Eye (tissue), 1 donor: ENCODE results near the gene RPH3AL.
"Not testable (repeated sequence)": the region's sequence is repeated elsewhere in the genome, so short reads cannot be mapped to it uniquely, and the experiment has no call there.

Experiments
- DNase-seq: peaks from one replicate; pipeline ENCODE4 v3.0.0-alpha.2; 2015

Gene RPH3AL

DNA sequence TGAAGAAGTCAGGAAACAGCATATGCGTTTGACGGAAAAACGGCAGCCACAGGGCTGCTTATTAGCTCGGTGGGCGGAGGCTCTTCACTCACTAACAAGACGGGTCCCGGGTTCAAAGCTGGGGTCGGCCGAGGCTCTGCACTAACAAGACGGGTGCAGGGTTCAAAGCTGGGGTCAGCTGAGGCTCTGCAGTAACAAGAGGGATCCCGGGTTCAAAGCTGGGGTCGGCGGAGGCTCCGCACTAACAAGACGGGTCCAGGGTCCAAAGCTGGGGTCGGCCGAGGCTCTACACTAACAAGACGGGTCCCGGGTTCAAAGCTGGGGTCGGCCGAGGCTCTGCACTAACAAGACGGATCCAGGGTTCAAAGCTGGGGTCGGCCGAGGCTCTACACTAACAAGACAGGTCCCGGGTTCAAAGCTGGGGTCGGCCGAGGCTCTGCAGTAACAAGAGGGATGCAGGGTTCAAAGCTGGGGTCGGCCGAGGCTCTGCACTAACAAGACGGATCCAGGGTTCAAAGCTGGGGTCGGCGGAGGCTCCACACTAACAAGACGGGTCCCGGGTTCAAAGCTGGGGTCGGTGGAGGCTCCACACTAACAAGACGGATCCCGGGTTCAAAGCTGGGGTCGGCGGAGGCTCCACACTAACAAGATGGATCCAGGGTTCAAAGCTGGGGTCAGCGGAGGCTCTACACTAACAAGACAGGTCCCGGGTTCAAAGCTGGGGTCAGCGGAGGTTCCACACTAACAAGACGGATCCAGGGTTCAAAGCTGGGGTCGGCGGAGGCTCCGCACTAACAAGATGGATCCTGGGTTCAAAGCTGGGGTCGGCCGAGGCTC lies 117.4 kb downstream of the RPH3AL start:
- DNase-seq, result not testable (repeated sequence)

DNA sequence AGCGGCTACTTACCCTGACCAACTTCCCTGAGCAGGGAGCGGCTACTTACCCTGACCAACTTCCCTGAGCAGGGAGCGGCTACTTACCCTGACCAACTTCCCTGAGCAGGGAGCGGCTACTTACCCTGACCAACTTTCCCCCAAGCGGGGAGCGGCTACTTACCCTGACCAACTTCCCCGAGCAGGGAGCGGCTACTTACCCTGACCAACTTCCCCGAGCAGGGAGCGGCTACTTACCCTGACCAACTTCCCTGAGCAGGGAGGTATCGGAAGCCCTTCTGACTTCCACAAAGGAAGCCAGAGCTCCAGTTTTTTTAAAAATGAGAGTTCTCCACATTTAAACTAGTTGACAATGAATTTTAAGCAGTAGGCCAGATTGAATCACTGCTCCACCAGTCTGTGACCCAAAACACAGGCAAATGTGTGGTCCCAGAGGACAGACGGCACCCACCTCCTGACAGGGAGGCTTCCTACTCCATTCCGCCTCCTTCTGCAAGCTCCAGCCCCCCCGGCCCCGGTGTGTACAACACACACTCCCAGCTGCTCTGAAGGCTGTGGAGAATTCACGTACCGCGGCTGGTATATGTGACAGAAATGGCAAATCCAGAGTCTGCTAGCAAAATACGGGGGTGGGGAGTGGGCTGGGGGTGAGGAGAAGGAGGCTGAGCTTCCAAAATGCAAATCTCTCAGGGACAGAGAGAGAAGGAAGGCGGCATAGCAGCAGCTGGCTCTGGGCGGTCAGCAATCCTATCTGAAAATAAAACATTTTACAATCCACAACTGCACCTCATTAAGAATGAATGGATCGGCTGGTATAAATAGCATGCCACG lies 118.2 kb downstream of the RPH3AL start:
- DNase-seq, result not testable (repeated sequence)

DNA sequence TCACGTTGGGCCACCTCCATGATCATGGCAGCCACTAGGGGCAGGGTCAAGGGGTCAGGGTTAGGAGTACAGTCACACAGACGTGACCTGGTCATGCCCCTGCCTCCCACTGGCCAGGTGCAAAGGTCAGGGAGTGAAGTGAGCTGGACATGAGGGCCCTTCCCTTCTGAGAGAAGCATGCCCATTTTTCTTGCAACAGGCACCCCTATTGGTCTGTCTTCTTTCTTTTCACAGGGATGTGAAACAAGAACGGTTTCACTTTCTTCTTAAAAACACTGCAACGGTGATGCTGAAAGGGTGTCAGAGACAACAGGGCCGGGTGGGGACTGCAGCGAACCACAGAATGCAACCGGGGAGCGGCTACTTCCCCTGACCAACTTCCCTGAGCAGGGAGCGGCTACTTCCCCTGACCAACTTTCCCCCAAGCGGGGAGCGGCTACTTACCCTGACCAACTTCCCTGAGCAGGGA lies 119.1 kb downstream of the RPH3AL start:
- DNase-seq, result no peak

DNA sequence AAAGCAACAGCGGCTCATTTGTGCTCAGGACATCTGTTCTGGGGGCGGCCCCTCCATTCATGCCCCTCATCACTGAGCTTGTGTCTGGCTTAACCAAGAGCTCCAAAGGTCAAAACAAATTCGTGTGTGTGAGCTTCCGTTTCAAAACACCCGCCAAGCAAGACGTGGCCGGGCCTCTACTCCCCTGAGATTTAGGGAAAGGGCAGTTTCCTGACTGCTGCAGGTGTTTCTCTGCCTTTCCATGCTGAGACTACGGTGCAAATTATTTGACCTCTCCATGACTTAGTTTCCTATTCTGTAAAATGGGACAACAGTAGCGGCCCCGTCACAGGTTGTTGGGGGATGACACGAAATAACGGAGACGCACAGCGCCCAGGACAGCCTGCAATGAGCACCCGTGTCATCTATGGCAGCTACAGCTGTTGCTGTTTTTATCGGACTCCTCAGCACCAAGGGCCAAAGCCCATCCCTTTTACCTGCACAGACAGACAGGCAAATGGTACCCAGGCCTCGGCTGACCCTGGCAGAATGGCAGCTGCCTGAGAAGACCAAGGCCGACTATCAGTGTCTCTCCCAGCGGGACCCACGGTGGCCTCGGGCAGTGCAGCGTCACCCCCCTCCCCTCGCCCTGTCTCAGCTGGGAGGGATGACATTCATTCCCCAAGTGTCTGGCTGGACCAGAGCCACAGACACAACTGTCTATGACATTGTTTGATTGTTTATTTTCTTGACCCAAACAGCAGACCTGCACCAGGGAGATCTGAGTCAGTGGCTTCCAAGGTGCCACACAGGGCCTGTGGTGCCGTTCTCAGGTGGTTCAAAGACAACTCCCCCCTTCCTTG lies 120.4 kb downstream of the RPH3AL start:
- peak; percentile 66 for DNase-seq

DNA sequence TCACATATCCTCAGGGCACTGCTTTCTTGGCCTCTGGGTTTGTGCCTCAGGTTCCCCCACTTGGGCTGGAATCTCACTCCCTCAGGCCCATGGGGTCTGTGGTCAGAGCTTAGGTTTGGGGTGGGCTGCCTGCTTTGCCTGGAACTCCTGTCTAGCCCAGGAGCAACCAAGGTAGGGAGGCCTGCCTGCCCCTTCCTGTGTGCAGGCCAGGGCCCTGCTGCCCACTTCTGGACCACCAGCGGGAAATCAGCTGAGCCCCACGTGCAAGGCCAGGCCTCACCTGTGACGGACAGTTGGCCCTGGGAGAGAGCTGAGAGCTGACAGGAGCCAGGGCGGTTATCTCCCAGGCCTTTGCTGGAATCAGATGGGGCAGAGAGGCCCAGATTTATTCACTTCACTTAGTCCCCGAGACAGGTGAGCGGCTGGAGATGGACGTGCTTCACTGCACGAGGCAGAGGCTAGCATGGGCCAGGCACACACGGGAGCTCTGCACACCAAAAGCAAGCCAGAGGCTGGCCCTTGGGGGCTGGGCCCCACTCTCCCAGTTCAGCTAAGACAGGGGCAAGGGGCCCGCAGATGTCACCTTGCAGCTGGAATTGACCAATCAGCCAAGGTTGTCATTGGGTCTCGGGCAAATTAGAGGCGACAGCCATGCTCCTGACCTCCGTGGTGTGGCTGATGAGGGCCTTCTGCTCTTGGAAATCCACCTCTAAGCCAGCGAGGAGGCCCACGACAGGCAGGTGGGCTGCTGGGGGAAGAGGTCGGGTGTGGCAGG lies 121.2 kb downstream of the RPH3AL start:
- peak; percentile 77 for DNase-seq

DNA sequence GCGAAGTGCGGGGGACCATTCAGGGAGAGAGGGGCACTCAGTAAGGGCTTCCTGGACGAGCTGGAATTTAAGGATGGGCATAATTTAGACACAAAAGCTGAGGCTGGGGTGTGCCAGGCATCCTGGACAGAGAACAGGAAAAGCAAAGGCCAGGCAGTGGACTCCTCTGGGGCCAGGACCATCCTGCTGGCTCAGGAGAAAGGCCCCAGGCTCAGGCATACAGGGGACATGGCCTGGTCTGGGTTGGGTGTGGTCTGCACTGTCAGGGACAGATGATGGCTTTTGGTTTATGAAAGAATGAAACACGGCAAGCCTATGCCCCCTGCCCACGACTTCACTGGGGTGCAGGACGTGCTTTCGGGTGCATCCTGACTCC lies 122.2 kb downstream of the RPH3AL start:
- DNase-seq, result no peak

DNA sequence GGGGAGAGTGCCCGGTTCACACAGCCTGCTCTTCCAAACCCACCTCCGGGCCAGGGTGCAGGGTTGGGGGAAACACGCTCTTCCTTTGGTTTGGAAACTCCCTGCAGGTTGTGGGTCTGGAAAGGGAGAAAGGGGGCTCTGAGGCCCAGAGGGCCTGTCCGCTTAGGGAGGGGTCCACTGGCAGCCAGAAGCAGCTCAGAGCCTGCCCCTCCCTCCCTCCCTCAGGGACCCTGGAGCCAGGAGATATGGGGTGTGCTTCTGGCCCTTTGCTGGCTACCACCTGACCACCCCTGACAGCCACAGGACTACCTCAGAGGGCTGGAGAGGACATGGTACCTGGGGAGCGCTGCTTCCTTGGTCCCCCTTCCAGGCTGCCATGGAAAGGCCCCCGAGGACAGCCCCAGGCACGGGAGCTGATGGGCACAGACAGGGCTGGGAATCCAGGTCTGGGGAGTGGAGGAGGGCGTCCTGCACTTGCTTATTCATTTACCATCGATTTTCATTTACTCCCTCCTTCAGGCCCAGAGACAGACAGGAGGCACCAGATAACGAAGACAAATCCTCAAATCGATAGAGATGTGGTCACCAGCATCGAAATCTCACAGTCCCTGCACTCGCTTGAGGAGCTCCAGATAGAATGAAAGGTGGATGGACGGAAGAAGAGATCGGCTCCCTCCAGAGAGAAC lies 122.8 kb downstream of the RPH3AL start:
- no peak for DNase-seq

DNA sequence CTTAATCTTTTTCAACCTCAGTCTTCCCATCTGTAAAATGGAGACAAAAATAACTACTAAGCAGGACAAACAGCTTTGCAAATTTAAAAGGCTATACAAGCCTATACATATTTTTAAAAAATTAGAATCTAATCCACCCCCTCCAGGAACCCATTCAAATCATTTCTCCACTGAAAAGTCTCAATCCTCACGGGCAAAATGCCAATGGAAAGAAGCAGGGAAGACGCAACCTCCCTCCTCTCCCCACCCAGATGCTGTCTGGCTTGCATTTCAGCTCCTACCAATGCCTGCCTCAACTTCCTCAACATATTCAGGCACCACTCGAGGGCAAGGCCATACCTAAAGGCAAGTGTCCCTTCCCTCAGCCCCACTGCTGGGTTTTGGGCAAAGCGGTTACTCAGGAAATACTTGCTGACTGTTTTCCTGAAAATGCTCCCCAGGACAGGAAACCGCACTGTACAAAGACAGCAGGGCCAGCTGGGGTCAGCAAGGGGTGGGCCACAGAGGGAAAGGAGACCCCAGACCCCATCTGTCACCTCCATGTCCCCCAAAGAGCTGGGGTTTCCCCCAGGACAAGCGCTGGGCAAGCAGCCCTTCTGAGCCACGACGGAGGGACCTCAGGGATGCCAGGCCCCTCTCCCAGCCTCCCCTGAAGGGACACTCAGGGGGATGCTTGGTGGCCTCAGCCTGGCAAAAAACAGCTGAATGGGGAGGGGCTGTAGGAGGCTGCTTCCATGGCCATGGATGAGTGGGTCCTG lies 123.5 kb downstream of the RPH3AL start:
- no peak for DNase-seq

DNA sequence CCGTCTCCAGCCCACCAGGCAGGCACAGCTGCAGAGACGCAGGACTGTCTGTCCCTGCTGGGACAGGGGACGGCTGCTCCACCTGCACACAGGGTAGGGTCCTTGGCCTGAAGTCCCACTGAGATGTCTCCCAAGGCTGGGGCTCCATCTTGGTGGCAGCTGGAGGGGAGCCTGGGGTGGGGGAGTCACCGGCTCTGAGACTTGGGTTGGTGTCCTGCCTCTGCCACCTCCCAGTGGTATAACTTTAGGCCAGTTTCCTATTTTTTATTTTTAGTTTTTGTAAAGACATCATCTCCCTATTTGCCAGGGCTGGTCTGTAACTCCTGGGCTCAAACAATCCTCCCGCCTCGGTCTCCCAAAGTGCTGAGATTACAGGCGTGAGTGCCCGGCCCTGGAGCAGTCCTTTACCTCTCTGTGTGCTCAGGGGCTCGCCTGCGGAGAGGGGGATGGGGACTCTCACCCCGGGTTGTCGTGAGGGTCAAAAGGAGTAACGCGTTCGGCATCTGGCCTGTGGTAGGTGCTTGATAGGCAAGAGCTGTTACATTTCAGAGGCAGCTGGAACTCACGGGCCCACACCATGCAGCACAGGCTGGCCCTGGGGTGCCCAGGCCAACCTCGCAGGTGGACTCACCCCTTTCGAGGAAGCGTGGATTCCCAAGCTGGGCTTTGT lies 124.5 kb downstream of the RPH3AL start:
- DNase-seq, result no peak

DNA sequence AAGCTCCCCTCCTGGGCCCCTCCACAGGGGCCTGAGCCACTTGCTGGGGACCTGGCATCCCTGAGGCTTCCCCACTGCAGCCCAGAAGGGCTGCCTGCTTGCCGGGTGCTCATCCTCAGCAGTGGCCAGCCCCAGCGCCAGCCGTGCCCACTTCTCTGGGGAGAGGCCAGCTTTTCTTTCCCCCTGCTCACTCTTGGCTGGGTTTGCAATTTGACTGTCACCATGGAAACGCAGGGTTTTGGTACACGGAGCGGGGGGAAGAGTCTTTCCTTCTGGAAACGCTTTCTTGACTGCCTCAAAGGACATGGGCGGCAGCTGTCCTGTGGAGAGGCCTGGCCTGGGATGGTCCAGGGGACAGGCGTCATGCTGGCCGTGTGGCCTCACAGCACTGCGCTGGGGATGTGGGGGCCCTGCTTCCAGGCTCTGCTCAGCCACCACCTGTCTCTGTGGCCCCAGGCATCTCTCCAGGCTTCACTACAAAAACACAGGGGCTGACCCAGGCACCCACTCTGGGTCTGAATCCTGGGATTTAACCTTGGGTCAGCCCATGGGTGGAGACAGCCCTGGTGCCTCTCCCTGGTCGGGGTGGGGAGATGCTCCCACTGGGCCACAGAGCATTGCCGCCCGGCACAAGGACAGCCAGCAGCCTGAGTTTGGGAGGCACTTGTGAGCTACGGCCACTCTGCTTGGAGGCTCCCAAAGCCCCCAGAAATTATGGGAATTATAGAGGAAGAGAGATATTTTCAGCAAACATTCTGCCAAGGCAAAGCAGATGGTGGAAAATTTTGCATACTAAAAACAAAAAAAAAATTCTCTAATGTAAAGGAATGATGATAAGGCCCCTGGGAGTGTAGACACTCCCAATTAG lies 125.3 kb downstream of the RPH3AL start:
- DNase-seq, result peak; percentile 72

DNA sequence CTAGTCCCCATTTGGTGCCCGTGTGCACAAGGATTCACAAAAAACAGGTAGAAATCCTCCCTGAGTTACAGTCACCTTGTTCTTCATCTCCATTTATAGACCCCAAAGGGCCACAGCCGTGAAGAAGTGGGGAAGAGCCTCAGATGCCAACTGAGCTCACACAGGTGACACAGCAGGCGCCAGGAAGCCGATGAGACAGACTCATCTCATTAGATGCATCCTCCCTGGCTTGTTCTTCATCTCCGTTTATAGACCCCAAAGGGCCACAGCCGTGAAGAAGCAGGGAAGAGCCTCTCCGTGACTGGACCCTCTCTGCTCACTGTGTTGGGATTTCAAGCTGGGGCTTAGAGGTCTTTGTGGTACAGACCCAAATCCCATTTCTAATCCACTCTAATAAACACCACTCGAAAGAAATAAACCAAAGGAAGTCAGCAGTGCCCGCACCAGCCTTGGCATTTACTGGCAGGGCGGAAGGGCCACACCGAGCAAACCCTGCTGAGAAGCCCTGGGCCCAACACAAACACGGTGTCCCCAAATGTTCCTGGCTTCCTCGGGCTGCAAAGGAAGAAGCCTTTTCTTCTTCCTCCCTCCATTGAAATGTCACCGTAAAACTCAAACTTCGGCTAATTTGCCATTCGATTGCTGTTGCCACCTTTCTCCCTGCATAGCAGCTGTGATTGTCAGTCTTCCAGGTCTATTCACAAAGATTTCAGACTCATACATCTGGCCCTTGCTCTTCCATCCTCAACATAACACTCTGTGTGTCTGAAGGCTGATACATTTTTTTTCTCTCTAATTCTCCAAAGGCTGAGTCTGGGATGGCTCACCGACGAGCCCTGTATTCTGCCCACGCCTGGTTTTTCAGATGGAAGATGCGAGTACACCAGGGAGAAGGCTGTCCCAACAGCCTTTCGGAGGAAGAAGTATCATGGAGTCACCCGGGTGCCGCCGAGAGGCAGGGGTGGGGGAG lies 126.2 kb downstream of the RPH3AL start:
- no peak for DNase-seq

DNA sequence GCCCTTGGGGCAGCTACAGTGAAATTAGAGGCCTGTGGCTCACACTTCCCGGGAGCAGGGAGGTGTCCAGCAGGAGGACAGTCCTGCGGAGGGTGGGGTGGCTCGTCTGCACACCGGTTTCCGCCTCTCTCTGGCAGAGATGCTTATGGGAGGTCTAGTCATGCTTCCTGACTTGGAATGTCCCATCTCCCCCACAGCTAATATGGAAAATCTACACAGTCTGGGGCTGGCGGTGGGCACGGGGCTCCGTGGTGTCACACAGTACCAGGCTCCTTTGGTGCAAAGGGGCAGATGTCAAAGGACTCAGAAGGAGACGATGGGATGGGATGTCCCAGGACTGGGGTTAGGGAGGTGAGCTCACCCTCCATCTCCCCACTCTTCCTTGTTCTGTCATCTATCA lies 127.1 kb downstream of the RPH3AL start:
- DNase-seq, result no peak

DNA sequence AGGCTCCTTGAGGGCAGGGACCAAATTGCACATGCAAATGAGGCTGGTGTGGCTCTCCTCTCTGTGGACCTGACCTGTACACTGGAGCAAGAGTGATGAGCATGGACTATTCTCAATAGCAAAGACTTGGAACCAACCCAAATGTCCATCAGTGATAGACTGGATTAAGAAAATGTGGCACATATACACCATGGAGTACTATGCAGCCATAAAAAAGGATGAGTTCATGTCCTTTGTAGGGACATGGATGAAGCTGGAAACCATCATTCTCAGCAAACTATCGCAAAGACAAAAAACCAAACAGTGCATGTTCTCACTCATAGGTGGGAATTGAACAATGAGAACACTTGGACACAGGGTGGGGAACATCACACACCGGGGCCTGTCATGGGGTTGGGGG lies 128.0 kb downstream of the RPH3AL start:
- DNase-seq, result not testable (repeated sequence)

DNA sequence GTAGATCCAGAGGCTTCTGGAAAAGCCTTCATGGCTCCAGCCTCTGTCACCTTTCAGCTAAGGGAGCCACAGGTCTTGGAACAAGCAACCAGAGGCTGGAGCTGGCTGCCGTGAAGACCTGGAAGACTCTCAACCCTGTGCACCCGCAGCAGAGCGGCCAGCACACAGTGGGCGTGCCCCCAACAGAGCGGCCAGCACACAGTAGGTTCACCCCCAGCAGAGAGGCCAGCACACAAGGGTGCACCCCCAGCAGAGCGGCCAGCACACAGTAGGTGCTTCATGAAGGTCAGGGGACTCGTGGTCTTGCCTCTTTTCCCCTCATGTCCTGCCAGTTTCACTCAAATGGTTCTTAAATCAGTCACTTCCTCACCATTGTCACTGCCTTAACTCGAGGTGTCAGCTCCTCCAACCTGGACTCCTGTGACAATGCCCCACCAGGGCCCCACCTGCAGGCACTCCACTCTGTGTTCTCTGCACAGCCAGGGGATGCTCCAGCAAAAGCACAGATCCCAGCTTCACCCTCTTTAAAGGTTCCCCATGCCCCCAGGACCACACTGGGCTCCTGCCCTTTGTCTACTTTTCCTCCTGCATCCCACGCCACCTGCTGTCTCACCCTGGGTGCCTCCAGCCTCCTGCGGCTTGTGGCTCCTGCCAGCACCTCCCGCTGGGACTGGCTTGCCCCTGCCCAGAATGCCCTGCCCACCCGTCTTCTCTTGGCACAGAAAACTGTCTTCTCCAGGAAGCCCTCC lies 128.7 kb downstream of the RPH3AL start:
- no peak for DNase-seq

DNA sequence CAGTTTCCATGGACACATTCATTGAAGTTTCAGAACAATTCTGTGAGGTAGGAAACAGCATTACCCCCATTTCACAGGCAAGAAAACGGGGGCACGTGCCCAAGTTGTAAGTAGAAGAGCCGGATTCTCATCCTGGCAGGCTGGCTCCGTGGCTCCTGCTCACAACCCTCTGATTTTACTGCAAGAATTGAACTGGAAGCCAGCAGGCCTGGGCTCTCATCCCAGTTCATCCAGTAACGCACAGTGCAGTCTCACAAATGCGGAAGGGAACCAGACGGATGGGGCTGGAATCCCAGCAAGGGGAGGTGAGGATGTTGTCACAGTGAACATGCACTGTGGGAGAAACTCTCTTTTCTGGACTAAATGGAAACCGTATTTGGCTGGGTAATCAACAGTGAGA lies 130.4 kb downstream of the RPH3AL start:
- DNase-seq, result no peak

DNA sequence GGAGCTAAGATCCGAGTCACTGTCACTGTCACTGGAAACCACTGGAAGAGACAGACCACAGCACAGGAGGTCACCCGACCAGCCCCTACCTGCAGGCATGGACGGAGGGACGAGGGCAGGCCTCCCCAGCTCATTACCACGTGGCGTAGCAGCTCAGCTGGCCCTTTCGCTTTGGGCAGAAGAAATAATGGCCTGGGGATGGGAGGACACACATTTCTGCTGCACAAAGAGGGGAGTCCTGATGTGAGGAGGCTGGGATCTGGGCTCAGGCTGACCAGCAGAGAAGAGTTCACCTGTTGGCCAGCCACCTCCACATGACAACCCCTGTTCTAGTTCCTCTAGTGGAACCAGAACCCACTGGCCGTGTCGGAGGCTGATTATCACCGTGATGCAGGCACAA lies 132.9 kb downstream of the RPH3AL start:
- DNase-seq, result no peak

DNA sequence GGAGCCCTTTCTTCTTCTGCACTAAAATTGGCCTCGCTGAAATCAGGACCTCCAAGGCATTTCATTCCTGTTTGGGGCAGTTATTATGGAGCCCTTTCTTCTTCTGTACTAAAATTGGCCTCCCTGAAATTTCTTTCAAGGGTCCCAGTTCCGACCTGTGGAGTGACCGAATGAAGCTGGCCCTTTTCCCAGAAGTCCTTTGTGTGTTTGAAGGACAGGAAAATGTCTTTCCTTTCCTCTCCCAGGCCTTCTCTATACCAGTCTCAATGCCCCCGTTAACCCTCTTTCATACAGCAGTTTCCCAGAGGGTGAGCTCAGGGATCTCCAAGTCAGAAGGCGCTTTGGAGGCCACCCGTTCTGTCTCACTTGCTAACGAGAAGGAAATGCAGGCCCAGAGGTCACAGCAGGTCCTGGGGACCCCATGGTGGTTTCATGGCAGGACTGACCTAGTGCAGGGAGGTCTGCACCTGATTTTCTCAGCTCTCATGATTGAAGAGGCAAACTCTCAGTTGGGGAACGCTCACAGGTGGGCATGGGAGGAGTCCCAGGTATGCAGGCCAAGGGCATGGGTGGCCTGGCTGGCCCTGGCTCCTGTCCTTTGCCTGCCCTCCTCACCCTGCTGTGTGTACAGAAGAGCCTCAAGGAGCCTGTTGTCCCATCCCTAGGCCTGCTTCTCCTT lies 134.0 kb downstream of the RPH3AL start:
- no peak for DNase-seq
